HG03064 (cell line): Measurements from ENCODE around the gene MBNL2.

ENCODE experiments used
- ATAC-seq: cut with Tn5 transposase; IDR thresholded peaks from one replicate; pipeline ENCODE4 v1.9.1; 2021; ENCODE audit warnings: low read depth; ENCODE audit not compliant: unreplicated experiment

Gene MBNL2

GRCh38 chr13:97318532-97318931 lies 96.4 kb downstream of the MBNL2 start:
- ATAC-seq: no peak

DNA sequence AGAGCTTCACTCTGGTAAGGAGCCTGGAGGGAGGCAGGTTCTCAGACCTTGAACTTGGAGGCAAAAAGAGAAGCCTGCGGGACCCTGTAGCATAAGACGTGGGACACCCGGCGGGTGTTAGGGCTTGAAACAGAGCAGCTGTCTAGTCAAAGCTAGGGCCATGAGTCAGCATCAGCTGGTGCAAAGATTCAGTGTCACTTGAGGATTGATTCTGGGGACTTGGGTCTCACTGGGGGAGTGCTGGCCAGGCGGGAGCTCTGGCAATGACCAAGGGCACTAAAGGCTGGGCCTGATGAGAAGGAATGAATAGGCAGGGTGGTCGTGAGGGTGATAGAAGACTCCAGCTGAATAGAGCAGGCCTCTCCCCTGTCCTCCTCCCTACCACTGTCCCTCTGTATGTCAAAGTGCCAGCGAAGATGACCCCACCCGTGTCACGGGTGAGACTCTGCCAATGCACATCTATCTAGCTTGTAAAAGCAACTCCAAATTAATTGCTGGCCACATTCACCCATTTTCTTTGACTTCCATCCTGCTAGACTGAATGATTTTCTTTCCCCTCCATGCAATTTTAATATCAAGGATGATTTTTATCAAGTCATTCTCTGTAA lies 97.1 kb downstream of the MBNL2 start:
- ATAC-seq: no peak

- ATAC-seq: no peak
These were observed 99.0 kb downstream of the MBNL2 start for GRCh38 chr13:97321101-97321500.

DNA sequence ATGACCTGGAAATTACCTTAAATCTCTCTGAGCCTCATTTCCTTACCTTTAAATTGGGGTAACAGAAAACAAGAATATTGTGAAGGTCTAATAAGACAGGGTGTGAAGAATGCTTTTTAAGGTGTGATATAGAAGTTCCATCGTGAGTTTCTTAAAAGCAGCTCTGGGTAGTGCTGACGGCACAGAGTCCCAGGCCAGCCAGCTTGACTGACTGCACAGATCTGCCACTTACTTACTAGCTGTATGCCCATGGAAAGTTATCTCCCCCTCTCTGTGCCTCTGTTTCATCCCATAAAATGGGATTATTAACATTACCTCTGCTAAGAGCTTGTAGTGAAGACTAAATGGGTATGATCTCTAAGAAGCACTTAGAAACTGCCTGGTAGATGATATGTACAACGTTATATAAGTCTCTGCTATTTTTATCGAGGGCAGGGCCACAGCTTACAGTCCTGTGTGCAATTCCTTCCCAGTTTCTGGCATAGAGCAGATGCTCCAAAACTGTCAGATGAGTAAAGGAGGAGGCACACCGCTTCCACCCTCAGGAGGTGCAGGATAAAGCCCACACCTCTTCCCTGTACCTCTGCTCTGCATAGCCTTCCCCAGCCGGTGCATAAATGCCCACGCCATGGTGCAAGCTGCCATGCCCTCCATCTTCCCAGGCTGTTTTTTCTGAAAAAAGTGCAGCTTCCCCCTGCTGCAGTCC lies 99.6 kb downstream of the MBNL2 start:
- no peak for ATAC-seq

DNA sequence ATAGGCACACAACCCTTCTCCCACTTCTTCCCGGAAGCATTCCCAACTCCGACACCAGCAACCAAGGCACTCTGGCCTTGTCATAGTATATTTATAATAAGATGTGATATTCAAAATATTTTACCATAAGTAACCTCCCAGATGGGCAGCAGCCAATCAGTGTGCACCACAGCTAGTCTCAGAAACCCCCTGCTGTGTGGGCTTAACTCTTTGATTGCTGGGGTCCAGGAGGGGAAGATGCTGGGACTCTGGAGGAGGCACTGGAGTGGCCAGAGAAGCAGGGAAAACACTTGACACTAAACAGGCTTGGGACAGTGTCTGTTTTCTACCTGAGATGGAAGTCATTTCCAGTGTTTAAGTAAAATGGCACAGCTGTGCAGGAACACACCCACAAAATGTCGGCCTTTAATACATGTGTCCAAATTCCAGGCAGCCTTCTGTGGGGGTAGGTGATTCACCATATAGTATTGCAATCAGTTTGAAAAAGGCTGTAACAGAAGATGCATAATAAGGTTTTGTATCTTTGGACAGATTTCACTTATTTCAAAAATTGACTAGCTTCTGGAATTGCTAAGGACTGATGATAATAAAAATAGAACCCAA lies 100.7 kb downstream of the MBNL2 start:
- no peak for ATAC-seq

DNA sequence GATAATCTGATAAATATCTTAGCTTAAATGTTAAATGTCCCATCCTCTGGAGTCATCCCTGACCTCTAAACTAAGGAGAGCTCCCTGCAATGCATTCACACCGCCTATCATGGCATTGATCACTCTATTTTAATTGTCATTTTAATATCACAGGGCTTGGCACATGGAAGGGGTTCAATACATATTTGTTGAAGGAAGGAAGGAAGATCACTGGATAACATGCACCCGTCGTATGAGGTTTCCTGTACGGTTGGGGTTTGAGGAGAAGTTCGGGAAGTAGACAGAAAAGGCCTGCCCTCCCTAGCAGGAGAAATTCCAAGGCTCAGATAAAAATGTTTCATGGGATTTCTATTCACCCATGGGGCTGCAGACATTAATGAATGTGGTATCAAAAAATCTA lies 102.0 kb downstream of the MBNL2 start:
- no peak for ATAC-seq

DNA sequence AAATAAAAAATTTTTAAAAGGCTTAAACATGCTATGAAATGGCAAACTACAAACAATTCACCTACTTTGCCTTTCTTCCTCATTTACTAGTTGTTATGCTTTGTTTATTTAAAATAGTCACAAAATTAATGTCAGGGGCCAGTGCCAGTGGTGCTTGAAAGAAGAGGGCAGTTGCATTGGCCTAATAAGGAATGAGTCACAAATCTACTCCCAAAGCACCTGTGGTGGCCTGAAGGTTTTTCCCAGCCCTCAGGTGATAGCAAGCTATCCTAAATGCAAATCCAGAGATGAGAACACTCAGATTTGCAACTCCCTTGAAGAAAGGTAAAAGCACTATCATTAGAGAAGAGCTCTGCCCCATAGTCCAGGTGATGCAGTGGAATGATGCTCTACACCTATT lies 103.6 kb downstream of the MBNL2 start:
- ATAC-seq: no peak

GRCh38 chr13:97327086-97327485 lies 105.0 kb downstream of the MBNL2 start:
- ATAC-seq: no peak

GRCh38 chr13:97327506-97328221 lies 105.5 kb downstream of the MBNL2 start:
- no peak for ATAC-seq

GRCh38 chr13:97328222-97328790 lies 106.2 kb downstream of the MBNL2 start:
- ATAC-seq: no peak

DNA sequence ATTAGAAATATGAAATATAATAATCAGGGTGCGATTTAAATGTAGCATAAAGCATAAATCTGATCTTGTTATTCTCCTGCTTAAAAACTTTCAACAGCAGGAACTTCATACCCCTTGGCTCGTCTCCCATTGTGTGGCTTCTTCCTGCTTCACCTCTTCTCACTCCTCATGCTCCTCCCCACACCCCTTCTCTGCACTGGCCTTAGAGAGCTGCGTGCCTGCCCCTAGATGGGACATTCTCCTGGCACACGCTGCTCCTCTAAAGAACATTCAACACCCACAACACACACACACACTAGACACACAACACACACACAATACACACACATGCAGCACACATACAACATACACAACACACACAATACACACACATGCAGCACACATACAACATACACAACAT lies 107.2 kb downstream of the MBNL2 start:
- no peak for ATAC-seq

GRCh38 chr13:97330448-97330847 lies 108.3 kb downstream of the MBNL2 start:
- ATAC-seq: no peak

DNA sequence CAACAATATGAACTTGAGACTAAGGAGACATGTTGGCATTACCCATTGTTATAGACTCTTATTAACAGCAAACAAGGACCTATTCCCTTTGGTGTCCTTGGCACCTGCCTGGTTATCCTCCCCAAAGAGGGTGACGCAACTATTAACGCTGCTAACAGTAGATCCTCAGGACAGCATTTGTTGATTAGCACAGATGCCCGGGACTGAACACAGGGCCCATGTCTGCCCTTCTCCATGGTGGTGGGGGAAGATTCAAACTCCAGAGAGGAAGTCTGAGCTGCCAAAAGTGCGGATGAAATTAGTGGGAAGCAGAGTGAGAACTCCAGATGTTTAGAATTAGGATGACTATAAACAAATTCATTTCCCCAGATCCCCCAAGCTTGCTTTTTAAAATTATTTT lies 110.6 kb downstream of the MBNL2 start:
- no peak for ATAC-seq

DNA sequence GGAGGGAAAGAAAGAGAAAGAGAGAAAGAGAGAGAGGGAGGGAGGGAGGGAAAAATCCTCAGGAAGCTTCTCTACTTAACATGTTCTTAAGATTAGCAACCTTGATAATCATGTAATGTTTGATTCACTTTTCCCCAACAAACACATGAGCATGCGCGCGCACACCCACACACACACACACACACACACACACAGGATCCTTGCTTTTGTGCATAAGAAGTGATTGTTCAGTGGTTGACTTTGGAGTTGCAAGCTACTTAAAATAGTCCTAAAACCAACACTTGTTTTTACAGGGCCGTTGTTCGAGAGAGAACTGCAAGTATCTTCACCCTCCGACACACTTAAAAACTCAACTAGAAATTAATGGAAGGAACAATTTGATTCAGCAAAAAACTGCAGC lies 111.8 kb downstream of the MBNL2 start:
- no peak for ATAC-seq

DNA sequence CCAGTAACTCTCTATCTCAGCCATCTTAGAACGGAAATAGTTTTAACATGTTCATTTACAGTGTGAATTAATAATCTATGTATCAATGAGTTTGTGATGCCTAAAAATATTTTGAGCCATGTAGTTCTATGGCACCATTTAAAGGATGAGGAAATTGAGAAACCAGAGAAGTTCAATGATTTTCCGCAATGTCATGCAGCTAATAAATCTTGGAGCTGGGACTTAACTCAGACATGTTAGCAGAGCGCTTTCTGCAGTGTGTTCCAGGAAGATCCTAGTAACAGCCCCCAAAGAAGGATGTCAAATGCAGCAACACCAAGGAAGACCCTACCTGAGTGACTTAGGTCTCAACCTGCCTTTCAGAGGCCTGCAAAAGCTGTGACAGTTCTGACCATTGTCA lies 112.6 kb downstream of the MBNL2 start:
- no peak for ATAC-seq

DNA sequence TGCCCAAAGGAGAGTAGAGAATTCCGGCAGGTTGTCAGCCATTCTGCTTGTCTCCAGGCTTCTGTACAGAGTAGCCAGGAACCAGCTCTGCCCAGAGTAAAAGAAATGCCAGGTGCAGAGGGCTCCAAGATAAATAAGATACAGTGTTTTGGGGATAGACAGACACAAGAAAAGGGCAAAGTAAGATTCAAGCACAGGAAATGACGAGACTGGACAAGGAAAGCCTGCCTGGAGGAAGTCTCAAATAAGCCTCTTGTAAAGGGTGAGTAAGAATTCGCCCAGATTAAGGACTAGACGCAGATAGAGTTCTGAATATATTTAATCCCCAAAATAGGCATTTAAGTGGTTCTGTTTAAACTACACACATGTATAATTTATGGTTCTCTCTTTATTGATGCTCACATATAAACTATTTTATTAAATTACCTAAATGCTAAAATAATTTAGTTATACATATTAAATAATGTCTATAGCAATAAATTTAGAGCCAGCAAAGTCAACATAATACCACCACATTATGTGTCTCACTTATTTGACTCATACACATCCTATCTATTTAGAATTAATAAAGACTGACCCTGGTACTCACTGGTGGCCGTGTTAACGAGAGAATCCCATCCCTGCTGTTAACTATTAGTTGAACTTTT lies 113.5 kb downstream of the MBNL2 start:
- no peak for ATAC-seq

DNA sequence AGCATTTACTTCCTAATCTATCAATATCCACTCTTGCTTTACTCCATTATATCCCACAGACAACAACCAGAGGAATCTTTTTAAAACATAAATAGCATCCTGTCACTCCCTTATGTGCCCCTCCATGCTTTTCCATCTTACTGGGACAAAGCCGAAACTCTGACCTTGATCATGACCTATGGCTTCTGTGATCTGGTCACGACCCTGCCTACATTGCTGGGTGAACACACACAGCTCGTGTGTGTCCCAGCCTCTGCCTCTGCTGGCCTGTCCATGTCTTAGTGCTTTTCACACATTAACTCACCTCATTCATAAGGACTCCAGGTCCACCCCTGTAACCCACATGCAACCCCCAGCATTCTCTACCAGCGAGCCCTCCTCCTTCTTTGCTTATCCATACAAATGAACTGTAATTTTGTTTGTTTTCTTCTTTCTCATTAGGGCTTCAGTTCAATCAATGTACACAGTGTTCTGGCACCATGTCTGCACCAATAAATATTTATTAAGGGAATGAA lies 115.9 kb downstream of the MBNL2 start:
- ATAC-seq: no peak

- no peak for ATAC-seq
These were observed 116.4 kb downstream of the MBNL2 start for GRCh38 chr13:97338571-97338970.

- ATAC-seq: no peak
These were observed 117.2 kb downstream of the MBNL2 start for GRCh38 chr13:97339019-97339987.
